HG02588 (cell line): ENCODE data around the gene OXGR1.

ENCODE experiments used
- ATAC-seq: cut with Tn5 transposase; IDR thresholded peaks from one replicate; pipeline ENCODE4 v1.9.1; 2021; ENCODE audit warnings: mild to moderate bottlenecking, moderate library complexity; ENCODE audit not compliant: unreplicated experiment

The OXGR1 gene

GRCh38 chr13:96966415-96967102 lies 27.7 kb downstream of the OXGR1 start:
- ATAC-seq, result no peak

GRCh38 chr13:96963786-96964475 lies 30.3 kb downstream of the OXGR1 start:
- ATAC-seq, result no peak

GRCh38 chr13:96960379-96960778 lies 33.9 kb downstream of the OXGR1 start:
- ATAC-seq, result no peak

- no peak for ATAC-seq
These were observed 35.9 kb downstream of the OXGR1 start for GRCh38 chr13:96958286-96958891.

- no peak for ATAC-seq
These were observed 41.7 kb downstream of the OXGR1 start for GRCh38 chr13:96952595-96952994.

GRCh38 chr13:96948127-96948526 lies 46.1 kb downstream of the OXGR1 start:
- no peak for ATAC-seq

- no peak for ATAC-seq
These were observed 46.8 kb downstream of the OXGR1 start for GRCh38 chr13:96947343-96947910.

- no peak for ATAC-seq
These were observed 47.5 kb downstream of the OXGR1 start for GRCh38 chr13:96946709-96947311.

- no peak for ATAC-seq
These were observed 53.3 kb downstream of the OXGR1 start for GRCh38 chr13:96940961-96941360.

GRCh38 chr13:96935901-96936300 lies 58.4 kb downstream of the OXGR1 start:
- no peak for ATAC-seq
